Activated effector memory CD4-positive, alpha-beta T cell treated with Interleukin-2 at 50 U/mL for 16 hours (primary cell): ENCODE data around the gene ADM2.

Source experiments
- DNase-seq: peaks from one replicate; pipeline ENCODE4 v3.0.0-alpha.2; 2020

Gene ADM2

GRCh38 chr22:50467773-50468440 is 13.4 kb upstream of the ADM2 start:
- no peak for DNase-seq

DNA sequence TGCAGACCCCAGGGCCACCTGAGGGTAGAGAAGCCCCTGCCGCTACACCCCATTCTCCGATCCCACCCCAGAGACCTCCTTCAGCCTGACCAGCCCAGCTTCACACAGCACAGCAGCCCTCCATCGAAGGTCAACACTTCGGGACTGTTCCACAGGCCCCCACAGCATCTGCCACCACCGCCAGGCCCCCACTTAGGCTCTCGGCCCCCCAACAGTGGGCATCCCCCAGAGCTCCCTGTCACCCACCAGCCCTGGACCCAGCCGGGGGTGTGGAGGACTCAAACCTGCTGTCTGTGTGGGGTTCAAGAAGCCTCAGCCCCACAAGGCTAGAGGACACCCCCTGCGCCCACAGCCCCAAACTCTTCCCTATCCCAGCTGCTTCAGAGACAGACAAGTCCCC is 12.7 kb upstream of the ADM2 start:
- no peak for DNase-seq

DNA sequence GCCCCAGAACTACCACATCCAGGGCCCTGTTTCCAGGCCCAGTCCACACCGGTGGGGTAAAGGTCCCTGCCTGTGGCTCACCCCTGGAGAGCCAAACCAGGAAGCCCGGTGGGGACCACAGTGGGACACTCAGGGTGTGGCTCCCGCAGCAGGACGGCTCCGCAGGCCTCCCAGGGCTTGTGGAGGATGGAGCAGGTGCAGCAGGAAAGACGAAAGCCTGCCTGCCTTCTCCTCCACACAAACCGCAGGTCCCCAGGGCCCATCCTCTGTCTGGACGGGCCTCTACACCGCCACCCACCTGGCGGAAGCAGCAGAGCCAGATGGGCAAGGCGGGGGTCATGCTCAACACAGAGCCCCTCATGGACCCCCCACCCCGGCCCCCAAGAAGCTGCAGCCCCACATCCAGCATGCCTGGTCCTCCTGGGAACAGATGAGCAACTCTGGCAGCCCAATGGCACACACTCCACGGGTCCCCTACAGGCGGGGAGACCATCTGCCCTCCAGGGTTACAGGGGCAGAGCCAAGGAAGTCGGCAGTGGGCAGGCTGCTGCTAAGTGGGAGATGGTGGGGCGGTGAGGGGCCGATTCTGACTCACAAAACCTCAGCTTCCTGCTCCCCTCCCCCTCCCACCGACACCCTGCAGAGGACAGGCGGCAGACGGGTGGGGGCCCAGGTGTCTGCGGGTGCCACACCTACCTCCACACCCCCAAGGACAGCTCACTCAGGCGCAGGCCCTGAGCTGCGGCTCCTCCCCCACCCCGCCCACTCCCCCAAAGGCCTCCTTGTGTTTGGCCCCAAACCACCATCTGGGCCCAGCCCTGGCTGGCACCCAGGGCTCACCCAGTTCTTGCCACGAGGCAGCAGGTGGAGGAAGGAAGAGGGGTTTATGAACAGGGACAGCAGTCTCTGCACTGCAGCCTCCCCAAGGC is 11.7 kb upstream of the ADM2 start:
- DNase-seq, result peak; percentile 99

DNA sequence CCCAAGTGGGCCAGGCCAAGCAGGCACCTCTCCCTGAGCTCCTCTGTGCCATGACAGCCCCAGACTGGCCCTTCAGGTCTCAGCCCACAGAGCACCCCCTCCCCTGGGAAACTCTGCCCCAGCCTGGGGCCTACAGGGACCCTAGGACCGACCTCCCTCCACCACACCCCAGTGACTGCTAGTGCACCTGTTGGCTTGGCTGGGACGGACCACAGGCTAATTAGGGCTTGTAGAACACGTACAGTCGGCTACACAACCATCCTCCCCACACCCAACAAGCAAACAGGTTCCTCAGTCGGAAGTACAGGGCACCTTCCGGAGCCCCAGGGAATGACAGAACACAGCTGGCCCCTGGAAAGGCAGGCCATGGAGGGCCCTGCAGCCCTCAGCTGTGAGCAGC is 10.9 kb upstream of the ADM2 start:
- DNase-seq, result no peak

- no peak for DNase-seq
Measured at GRCh38 chr22:50471197-50471847, 10.0 kb upstream of the ADM2 start.

DNA sequence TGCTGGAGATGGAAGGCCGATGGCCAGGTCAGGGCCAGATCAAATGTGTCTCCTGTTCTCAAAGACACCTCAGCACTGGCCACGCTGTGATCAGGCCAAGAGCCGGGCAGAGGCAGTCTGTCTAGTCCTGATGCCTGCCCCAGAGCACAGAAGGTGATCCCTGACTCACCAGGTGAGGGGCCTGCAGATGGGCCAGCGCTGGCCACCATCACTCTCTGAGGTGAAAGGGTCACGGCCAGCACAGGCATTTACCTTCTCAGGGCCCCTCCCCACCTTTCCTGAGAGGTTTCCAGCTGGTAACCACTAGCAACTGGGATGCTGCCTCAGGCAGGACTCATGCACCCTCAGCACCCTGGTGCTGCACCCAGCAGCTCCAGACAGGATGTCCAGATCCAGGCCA is 9.4 kb upstream of the ADM2 start:
- DNase-seq, result no peak

DNA sequence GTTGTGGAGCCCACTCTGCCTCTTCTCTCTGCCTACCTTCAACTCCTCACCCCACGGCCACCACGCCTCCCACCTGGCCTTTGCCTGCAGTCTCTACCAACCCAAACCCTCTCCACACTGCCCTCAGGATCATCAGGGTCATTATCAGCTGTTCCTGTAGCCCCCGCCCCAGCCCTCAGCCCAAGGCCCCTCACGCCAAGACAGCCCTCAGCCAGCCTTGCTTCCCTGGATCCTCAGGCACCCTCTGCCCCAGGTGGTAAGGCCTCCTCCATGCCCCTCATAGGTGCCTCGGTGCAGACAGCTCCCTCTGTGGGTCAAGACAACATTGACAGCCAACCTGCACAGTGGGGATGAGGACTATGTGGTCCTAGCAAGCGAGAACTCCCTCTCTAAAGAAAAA is 8.3 kb upstream of the ADM2 start:
- peak; percentile 37 for DNase-seq

- DNase-seq, result no peak
Measured at GRCh38 chr22:50473855-50474671, 7.3 kb upstream of the ADM2 start.

DNA sequence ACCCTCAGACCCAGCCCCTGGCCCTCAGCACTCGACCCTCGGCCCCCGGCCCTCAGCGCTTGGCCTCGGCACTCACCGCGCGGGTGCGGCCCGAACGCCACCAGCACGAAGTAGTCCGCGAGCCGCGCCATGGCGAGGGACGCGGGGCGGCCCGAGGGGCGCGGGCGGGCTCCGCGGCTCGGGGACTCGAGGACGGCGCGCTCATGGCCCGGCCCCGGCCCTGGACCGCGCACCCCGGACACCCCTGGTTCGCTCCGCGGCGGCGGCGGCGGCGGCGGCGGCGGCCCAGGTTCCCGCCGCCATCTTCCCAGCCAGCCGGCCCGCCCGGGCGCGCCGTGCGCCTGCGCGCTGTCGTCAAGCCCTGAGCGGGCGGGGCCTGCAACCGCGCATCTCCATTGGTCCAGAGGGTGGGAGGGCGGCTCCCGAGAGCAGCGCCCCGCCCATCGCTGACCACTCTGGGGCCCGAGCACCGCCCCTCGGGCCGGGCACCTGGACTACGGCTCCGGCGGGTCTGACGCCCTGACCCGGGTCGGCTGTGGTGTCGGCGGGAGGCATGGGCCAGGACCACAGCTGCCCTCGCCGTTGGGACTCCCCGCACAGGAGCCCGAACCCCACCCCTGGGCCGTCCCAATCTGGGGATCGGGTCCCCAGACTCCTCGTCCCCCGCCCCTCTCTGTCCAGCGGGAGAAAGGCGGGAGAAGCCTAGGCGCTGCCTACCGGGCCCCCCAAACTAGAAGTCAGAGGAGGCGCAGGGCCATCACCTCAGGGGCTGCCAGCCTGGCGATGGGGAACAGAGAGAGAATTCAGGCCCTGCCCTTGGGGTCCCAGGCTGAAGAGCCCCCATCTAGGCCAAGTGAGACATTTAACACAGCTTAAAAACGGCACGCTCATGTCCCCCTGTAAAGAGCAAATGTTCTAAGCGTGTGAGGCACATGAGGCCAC is 6.4 kb upstream of the ADM2 start, which contains the start of gene SBF1:
SBF1 (minus strand) TSS at position 326 of the 942 bp plus-strand sequence; CDS start at position 131, 195 bp downstream.
- peak; percentile 88 for DNase-seq

- no peak for DNase-seq
Measured at GRCh38 chr22:50475652-50476002, 5.7 kb upstream of the ADM2 start.

DNA sequence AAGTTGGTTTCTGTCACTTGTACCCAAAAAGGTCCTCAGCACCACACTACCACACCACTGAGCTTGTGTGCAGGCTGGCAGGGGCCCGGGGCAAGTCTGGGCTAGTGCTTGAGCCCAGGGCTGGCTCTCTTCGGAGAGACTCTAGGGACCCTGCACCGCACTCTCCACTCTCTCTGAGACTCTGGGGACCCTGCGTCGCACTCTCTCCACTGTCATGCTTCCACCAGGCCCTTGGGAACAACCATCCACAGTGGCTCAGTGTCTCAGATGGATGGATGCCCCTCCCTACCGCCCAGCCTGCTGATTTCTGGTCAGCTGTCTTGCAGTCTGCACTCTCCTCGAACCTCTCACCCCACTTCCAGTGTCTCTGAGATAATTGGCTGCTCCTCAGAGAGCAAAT is 4.5 kb upstream of the ADM2 start:
- DNase-seq, result no peak

- no peak for DNase-seq
Measured at GRCh38 chr22:50477923-50478322, 3.4 kb upstream of the ADM2 start.

DNA sequence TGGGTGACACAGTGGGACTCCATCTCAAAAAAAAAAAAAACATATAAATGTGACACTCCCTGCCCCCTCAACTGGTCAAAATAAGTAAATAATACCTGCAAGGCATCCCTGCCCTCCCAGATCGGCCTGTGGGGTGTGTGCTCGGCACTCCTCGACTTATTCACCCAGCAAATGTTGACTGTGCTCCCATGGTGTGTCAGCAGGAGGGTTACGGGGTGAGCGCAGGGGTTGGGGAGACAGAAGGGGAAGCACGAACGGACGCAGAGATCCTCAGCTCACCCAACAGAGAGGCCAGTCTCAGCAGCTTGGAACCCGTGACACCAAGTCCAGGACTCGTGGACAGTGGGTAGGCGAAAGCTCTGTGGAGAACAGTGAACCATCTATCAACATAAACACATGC is 1.6 kb upstream of the ADM2 start:
- DNase-seq, result no peak

DNA sequence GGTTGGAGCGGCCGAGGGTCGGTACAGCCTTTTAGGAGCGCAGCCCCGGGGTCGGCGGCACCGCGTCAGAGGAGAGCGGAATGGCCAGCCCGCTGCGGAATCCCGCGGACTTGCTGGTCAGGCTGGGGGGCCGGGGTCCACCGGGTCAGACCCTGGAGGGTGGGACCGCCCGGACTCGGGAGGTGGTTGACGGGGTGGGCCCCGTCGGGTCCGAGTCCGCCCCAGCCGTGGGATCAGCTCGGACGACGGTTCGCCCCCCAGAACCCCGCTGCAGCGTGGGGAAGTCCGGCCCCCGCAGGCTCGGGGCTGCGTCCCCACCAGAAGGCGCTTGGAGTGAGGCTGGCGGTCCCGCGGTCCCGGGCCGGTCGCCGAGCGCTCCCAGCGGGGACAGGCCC is 301 bp upstream of the ADM2 start:
- no peak for DNase-seq

DNA sequence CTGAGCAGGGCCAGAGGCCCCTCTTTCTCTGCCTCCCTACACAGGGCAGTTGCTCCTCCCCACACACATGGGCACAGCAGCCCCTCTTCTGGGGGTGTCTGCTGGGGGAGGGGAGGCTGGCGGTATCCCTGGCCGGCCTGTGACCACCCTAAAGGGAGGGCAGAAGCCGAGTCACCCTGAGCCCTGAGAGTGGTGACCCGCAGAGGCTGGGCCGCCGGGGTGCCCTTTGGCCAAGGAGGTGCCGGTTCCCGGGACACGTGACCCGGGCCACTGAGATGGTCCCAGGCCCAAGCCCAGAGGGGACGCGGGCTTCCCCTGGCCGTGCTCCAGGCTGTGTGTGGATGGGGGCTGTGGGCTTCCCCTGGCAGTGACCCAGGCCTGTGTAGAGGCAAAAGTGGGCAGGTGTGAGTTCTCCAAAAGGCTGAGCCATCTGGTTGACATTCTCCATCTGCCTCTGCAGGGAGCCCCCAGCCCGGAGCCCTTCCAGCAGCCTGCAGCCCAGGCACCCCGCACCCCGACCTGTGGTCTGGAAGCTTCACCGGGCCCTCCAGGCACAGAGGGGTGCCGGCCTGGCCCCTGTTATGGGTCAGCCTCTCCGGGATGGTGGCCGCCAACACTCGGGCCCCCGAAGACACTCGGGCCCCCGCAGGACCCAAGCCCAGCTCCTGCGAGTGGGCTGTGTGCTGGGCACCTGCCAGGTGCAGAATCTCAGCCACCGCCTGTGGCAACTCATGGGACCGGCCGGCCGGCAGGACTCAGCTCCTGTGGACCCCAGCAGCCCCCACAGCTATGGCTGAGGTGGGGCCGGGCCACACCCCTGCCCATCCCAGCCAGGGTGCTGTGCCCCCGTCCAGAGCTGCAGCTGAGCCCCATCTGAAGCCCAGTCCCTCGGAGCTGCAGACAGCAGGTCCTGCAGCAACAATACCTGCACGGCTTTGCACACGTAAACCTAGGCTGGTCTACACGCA is 1.0 kb downstream of the ADM2 start:
- DNase-seq, result no peak

DNA sequence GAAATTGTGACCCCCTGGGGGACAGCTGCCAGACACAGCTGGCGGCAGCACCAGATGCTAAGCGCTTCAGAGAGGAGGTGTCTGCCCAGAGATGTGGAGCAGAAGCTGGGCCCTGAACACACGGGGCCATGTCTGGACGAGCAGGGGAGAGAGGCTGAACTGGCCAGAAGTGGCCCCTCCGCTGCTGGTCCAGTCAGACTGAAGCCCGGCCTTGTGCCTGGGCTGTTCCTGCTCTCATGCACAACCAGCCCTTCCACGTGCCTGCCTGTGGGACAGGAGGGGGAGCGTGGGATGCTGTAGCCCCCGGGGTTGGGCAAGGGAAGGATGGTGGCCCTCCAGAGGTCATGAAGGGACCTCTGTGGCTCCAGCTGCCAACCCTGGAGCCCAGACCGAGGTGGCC is 1.8 kb downstream of the ADM2 start:
- no peak for DNase-seq

DNA sequence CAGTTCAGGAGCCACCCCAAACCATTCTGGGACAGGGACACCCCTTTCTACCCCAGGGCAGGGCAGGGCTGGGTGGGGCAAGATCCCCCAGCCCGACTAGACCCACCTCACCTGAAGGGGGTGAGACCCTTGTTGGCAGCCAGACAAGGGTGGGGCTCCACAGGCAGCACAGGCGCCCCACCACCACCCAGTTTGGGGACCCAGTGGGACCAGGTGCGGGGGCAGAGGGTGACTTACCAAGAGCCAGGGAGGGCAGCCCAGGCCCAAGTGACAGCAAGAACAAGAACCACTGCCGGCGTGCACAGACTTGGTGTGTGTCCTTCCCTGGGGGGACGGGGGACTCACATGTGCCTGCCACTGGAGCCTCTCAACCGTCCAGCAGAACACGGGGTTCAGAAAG is 2.2 kb downstream of the ADM2 start:
- DNase-seq, result no peak

- no peak for DNase-seq
Measured at GRCh38 chr22:50483977-50484853, 2.9 kb downstream of the ADM2 start.
